T-helper 17 cell (primary cell): ENCODE results near the gene NLGN1. TPM values are rescaled to one million over a fixed set of nuclear protein-coding genes. Genes with fewer than 3 reads are reported as not detected.

Experiments
- ATAC-seq: fragments of 150-1000 bp; cut with Tn5 transposase; 2 replicates; pipeline ENCODE4 v1.10.0; 2021; ENCODE audit warnings: mild to moderate bottlenecking, moderate library complexity
- DNase-seq, 3 donors: peaks; one replicate each; pipeline versions ENCODE4 v3.0.0 to v3.0.0-alpha.2; 2020 to 2021
- H3K9me3 ChIP-seq: one replicate; pipeline ENCODE4 v1.7.0; 2013; ENCODE audit warnings: low read length, mild to moderate bottlenecking; ENCODE audit not compliant: control insufficient read depth, poor library complexity, severe bottlenecking
- H3K27ac Mint-ChIP-seq: one replicate; pipeline ENCODE4 v1.8.0; 2022; ENCODE audit warnings: mild to moderate bottlenecking, moderate library complexity, mixed read lengths
- H3K27me3 Mint-ChIP-seq: one replicate; pipeline ENCODE4 v1.8.0; 2022; ENCODE audit warnings: mixed read lengths
- H3K36me3 Mint-ChIP-seq: one replicate; pipeline ENCODE4 v1.8.0; 2022; ENCODE audit warnings: low read depth, mixed read lengths
- H3K4me1 Mint-ChIP-seq: one replicate; pipeline ENCODE4 v1.8.0; 2022; ENCODE audit warnings: mild to moderate bottlenecking, mixed read lengths
- H3K4me3 Mint-ChIP-seq: one replicate; pipeline ENCODE4 v1.8.0; 2022; ENCODE audit warnings: mild to moderate bottlenecking, moderate library complexity, mixed read lengths
- total RNA-seq, 4 donors: library from RNA in 2 of 4; stranded (reverse) in 2 of 4; gene quantifications; one replicate each; pipeline ENCODE4 v1.2.3 and lab custom pipeline; 2022 to 2026

The NLGN1 gene
- total RNA-seq, 2 donors from 2014 or later, result not detected

- DNase-seq (no peak), ATAC-seq (no peak)
- no peaks in the 10 kb centered on the region for H3K27me3 Mint-ChIP-seq
- no peak overlapping the region for H3K27ac Mint-ChIP-seq
- H3K4me3 Mint-ChIP-seq, result no peak overlapping the region
- no peaks in the 10 kb centered on the region for H3K4me1 Mint-ChIP-seq
- no peaks in the 10 kb centered on the region for H3K36me3 Mint-ChIP-seq
- H3K9me3 ChIP-seq, result no peaks in the 10 kb centered on the region
These were observed 631.1 kb downstream of the NLGN1 start for GRCh38 chr3:174028673-174029072.

GRCh38 chr3:174035328-174035886 is 637.9 kb downstream of the NLGN1 start:
- Mint-ChIP-seq H3K4me3 (no peak overlapping the region), H3K4me1 (no peaks in the 10 kb centered on the region), H3K27me3 (no peaks in the 10 kb centered on the region), H3K27ac (no peak overlapping the region), H3K36me3 (no peaks in the 10 kb centered on the region)
- no peaks in the 10 kb centered on the region for H3K9me3 ChIP-seq
- no peak for DNase-seq
- no peak for ATAC-seq

GRCh38 chr3:174046311-174046710 is 648.8 kb downstream of the NLGN1 start:
- no peaks in the 10 kb centered on the region for H3K4me1 Mint-ChIP-seq
- no peak overlapping the region for H3K4me3 Mint-ChIP-seq
- DNase-seq (no peak), ATAC-seq (no peak)
- no peak overlapping the region for H3K27ac Mint-ChIP-seq
- H3K27me3 Mint-ChIP-seq, result no peaks in the 10 kb centered on the region
- no peaks in the 10 kb centered on the region for H3K9me3 ChIP-seq
- H3K36me3 Mint-ChIP-seq, result no peaks in the 10 kb centered on the region

GRCh38 chr3:174049472-174049871 is 651.9 kb downstream of the NLGN1 start:
- H3K27ac Mint-ChIP-seq, result no peak overlapping the region
- ATAC-seq (no peak), DNase-seq (no peak)
- no peaks in the 10 kb centered on the region for H3K36me3 Mint-ChIP-seq
- H3K4me3 Mint-ChIP-seq, result no peak overlapping the region
- H3K27me3 Mint-ChIP-seq, result no peaks in the 10 kb centered on the region
- no peaks in the 10 kb centered on the region for H3K9me3 ChIP-seq
- no peaks in the 10 kb centered on the region for H3K4me1 Mint-ChIP-seq

- Mint-ChIP-seq H3K4me1 (no peaks in the 10 kb centered on the region), H3K27ac (no peak overlapping the region)
- no peak for ATAC-seq
These were observed 653.6 kb downstream of the NLGN1 start for GRCh38 chr3:174051191-174051590.

GRCh38 chr3:174058804-174059203 is 661.3 kb downstream of the NLGN1 start:
- Mint-ChIP-seq H3K27ac (no peak overlapping the region), H3K27me3 (no peaks in the 10 kb centered on the region), H3K4me3 (no peak overlapping the region), H3K36me3 (no peaks in the 10 kb centered on the region), H3K4me1 (no peaks in the 10 kb centered on the region)
- DNase-seq (no peak), ATAC-seq (no peak)
- no peaks in the 10 kb centered on the region for H3K9me3 ChIP-seq

More at GRCh38 chr3:174051191-174051590, 653.6 kb downstream of the NLGN1 start:
- DNase-seq, result no peak
- Mint-ChIP-seq H3K27me3 (no peaks in the 10 kb centered on the region), H3K36me3 (no peaks in the 10 kb centered on the region), H3K4me3 (no peak overlapping the region)
- H3K9me3 ChIP-seq, result no peaks in the 10 kb centered on the region

- no peak overlapping the region for H3K4me3 Mint-ChIP-seq
- H3K36me3 Mint-ChIP-seq, result no peaks in the 10 kb centered on the region
- no peaks in the 10 kb centered on the region for H3K9me3 ChIP-seq
- ATAC-seq (no peak), DNase-seq (no peak)
- H3K4me1 Mint-ChIP-seq, result no peaks in the 10 kb centered on the region
- no peak overlapping the region for H3K27ac Mint-ChIP-seq
- H3K27me3 Mint-ChIP-seq, result no peaks in the 10 kb centered on the region
These were observed 662.9 kb downstream of the NLGN1 start for GRCh38 chr3:174060431-174060830.

- Mint-ChIP-seq H3K36me3 (no peaks in the 10 kb centered on the region), H3K27me3 (no peaks in the 10 kb centered on the region), H3K4me3 (no peak overlapping the region), H3K4me1 (no peaks in the 10 kb centered on the region), H3K27ac (no peak overlapping the region)
- no peaks in the 10 kb centered on the region for H3K9me3 ChIP-seq
- ATAC-seq, result no peak
- DNase-seq, result no peak
These were observed 663.6 kb downstream of the NLGN1 start for GRCh38 chr3:174061162-174061561.

GRCh38 chr3:174061731-174062130 is 664.2 kb downstream of the NLGN1 start:
- no peaks in the 10 kb centered on the region for H3K4me1 Mint-ChIP-seq
- H3K27ac Mint-ChIP-seq, result no peak overlapping the region
- ATAC-seq (no peak), DNase-seq (no peak)
- H3K36me3 Mint-ChIP-seq, result no peaks in the 10 kb centered on the region
- H3K4me3 Mint-ChIP-seq, result no peak overlapping the region
- no peaks in the 10 kb centered on the region for H3K9me3 ChIP-seq
- no peaks in the 10 kb centered on the region for H3K27me3 Mint-ChIP-seq

- no peaks in the 10 kb centered on the region for H3K27me3 Mint-ChIP-seq
- DNase-seq (no peak), ATAC-seq (no peak)
- no peaks in the 10 kb centered on the region for H3K9me3 ChIP-seq
- H3K36me3 Mint-ChIP-seq, result no peaks in the 10 kb centered on the region
- H3K27ac Mint-ChIP-seq, result no peak overlapping the region
- no peak overlapping the region for H3K4me3 Mint-ChIP-seq
- H3K4me1 Mint-ChIP-seq, result no peaks in the 10 kb centered on the region
These were observed 665.4 kb downstream of the NLGN1 start for GRCh38 chr3:174062923-174063322.

- ATAC-seq, result no peak
- Mint-ChIP-seq H3K36me3 (no peaks in the 10 kb centered on the region), H3K27me3 (no peaks in the 10 kb centered on the region), H3K27ac (no peak overlapping the region), H3K4me1 (no peaks in the 10 kb centered on the region), H3K4me3 (no peak overlapping the region)
- DNase-seq, result no peak
- H3K9me3 ChIP-seq, result no peaks in the 10 kb centered on the region
These were observed 670.5 kb downstream of the NLGN1 start for GRCh38 chr3:174068035-174068434.

GRCh38 chr3:174072675-174073074 is 675.1 kb downstream of the NLGN1 start:
- no peaks in the 10 kb centered on the region for H3K27me3 Mint-ChIP-seq
- H3K9me3 ChIP-seq, result no peaks in the 10 kb centered on the region
- no peaks in the 10 kb centered on the region for H3K4me1 Mint-ChIP-seq
- H3K27ac Mint-ChIP-seq, result no peak overlapping the region
- no peak overlapping the region for H3K4me3 Mint-ChIP-seq
- no peaks in the 10 kb centered on the region for H3K36me3 Mint-ChIP-seq
- DNase-seq (no peak), ATAC-seq (no peak)

- no peaks in the 10 kb centered on the region for H3K9me3 ChIP-seq
- DNase-seq, result no peak
- no peaks in the 10 kb centered on the region for H3K4me1 Mint-ChIP-seq
- H3K27ac Mint-ChIP-seq, result no peak overlapping the region
- H3K36me3 Mint-ChIP-seq, result no peaks in the 10 kb centered on the region
- no peaks in the 10 kb centered on the region for H3K27me3 Mint-ChIP-seq
- ATAC-seq, result no peak
- H3K4me3 Mint-ChIP-seq, result no peak overlapping the region
These were observed 686.2 kb downstream of the NLGN1 start for GRCh38 chr3:174083706-174084105.

GRCh38 chr3:174089592-174089991 is 692.0 kb downstream of the NLGN1 start:
- Mint-ChIP-seq H3K4me1 (no peaks in the 10 kb centered on the region), H3K4me3 (no peak overlapping the region), H3K27me3 (no peaks in the 10 kb centered on the region), H3K36me3 (no peaks in the 10 kb centered on the region), H3K27ac (no peak overlapping the region)
- ATAC-seq, result no peak
- no peaks in the 10 kb centered on the region for H3K9me3 ChIP-seq
- no peak for DNase-seq
